G401 (cell line): ENCODE data around the gene CD99. TPM values are rescaled to one million over a fixed set of nuclear protein-coding genes. Genes with fewer than 3 reads are reported as not detected.
A peak's percentile ranks its signal among the peaks of the same experiment; 100 is the strongest.

ENCODE experiments used
- DNase-seq: peaks from one replicate; pipeline ENCODE4 v3.0.0-alpha.2; 2015; ENCODE audit warnings: low spot score
- in situ Hi-C: cut with HindIII; loops from 2 replicates; pipeline ENCODE4 v1.10.0; 2016; ENCODE audit warnings: low sequenced_read_pairs, mixed read lengths
- total RNA-seq: library from RNA; depleted of rRNA; stranded (reverse); fragments of >200 nt; shearing (Covaris generic); gene quantifications from 2 replicates; pipeline ENCODE4 v1.2.3, GENCODE V29; 2014

CD99 gene
- total RNA-seq, 1 experiment from 2014 or later: 133 TPM

GRCh38 chrX:2694914-2695267, 3.8 kb downstream of the CD99 start:
- in situ Hi-C loops: no loop called here
- no peak for DNase-seq

GRCh38 chrX:2696698-2697215, 5.7 kb downstream of the CD99 start:
- no peak for DNase-seq
- in situ Hi-C loops: no loop called here

- no peak for DNase-seq
- in situ Hi-C loops: no loop called here
Measured at GRCh38 chrX:2697306-2697705, 6.2 kb downstream of the CD99 start.

DNA sequence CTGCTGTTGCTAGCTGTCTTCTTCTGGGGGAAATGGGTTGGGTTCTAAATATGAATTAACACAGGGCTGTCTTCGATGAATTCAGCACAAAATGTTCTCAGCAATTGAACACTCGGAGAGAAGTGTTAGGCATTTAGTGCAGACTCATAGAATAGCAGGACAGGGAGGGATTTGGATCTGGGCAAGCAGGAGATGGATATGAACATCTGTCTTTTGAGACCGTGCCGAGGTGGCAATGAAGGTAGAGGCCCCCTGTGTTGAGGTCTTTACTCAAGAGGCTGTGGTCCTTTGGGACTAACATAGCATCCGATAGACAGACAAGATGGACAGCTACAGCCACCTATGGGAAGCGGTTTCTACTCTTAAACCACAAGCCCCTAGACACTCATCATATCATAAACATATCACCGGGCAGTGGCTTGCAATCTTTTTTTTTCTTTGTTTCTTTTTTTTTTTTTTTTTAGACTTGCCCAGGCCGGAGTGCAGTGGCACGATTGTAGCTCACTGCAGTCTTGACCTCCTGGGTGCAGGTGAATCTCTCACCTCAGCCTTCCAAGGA, 6.7 kb downstream of the CD99 start:
- DNase-seq: no peak
- in situ Hi-C loops: no loop called here

- in situ Hi-C loops: no loop called here
- no peak for DNase-seq
Measured at GRCh38 chrX:2698604-2699003, 7.5 kb downstream of the CD99 start.

GRCh38 chrX:2699959-2700358, 8.9 kb downstream of the CD99 start:
- no peak for DNase-seq
- in situ Hi-C loops: no loop called here

DNA sequence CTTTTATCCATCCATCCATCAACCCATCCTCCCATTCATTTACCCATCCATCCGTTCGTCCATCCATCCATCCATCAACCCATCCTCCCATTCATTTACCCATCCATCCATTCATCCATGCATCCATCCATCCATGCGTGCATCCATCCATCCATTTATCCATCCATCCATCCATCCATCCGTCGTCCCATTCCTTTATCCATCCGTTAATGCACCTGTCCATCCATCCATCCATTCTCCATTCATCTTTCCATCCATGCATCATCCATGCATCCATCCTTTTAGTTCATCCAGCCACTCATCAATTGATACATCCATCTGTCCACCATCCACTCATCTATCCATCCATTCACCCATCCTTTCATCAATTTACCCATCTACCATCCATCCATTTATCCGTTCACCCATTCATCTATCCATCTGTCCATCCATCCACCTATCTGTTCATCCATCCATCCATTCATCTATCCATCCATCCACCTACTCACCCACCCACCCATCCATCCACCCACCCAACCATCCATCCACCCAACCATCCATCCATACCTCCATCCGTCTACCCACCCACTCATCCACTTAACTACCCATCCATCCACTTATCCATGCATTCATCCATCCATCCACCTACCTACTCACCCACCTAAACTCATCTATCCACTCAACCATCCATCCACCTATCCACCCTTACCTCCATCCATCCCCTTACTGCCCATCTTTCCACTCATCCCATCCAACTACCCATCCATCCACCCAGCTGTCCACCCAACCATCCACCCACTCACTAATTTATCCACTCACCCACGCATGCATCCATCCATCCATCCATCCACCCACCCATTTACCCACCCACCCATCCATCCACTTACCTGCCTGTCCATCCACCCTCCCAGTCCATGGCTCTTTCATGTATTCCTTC, 9.6 kb downstream of the CD99 start:
- in situ Hi-C loops: no loop called here
- no peak for DNase-seq

DNA sequence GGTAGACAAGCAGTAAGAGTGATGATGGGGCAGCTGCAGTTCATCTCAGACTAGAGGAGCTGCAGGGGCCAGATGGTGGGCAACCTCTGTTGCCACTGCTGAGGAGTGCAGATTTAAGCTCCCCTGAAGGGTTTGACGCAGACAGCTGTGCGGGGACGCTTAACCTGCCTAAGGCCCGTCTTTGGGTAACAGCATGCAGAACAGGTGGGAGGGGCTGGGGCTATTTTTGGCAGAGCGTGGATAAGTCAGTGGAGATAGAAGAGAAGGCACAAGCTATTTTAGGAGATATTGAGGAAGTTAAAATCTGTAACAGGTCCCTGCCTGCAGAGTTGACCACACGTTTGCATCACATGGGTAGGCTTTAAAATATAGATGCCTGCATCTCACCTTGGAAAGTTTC, 10.5 kb downstream of the CD99 start:
- in situ Hi-C loops: no loop called here
- no peak for DNase-seq

DNA sequence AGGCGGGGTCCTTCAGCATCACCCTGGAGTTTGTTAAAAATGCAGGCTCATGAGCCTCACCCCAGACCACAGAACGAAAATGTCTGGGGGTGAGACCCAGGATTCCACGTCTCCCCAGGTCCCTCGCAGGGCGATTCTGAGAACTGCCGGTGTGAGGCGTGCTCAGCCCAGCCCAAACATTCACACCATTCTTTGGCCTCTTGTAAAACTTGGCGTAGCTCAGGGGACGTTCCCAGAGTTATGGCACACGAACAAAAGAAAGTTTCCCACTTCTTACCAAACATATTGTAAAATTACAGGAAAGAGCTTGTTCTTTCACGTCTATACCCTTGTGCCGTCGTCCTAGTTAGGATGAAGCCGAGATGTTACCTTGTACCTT, 12.9 kb downstream of the CD99 start:
- DNase-seq: no peak
- in situ Hi-C loops: no loop called here

DNA sequence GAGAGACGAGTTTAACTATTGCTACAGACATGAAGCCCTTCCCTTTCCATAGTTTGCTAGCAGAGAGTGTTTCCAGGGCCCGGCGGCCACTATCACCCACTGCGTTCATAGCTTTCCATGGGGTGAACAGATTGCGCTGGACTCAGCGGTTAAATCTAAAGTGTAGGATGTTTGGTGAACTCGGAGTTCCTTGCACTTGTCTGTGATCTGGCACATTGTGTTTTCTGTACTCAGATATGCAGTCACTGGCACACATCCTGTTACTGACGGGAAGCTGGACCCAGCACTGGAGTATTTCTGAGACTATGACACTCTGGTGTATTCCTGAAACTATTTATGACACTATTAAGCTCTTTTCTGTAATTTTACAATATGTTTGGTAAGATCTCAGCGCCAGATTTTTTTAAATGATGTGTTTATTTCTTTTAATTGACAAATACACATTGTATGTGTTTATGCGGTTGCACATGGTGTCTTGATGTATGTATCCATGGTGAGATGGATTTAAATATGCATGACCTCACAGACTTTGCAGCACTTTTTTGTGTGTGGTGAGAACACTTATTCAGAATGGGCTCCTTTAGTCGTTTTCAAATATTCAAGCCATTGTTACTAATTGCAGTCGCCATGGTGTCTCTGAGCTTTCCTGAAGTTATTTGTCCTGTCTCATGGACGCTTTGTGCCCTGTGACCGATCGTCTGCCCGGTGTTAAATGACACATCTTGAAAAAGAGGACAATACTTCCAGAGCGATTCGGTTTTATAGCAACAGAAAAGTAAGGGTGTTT, 14.1 kb downstream of the CD99 start:
- in situ Hi-C loops: no loop called here
- no peak for DNase-seq

DNA sequence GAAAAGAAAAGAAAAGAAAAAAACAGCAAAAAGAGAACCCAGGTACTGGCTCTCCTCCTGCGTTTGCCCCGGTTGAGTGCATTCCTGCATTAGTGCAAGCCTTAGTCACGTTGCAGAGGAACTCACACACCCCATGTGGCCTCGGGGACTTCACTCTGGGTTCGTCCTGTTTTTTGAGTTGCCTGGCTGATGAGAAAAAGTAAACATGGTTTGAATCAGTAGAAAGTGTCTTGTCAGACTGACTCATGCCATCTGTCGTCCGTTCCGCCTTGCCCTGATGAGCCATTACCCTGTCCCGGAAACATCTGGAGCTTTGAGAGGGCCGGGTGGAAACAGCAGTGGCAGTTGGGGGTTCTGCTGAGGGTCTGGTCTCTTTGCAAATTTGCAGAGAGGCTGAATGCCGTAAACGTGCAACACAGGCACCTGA, 16.3 kb downstream of the CD99 start:
- in situ Hi-C loops: no loop called here
- DNase-seq: peak; percentile 2

GRCh38 chrX:2708021-2708420, 16.9 kb downstream of the CD99 start:
- no peak for DNase-seq
- in situ Hi-C loops: no loop called here

DNA sequence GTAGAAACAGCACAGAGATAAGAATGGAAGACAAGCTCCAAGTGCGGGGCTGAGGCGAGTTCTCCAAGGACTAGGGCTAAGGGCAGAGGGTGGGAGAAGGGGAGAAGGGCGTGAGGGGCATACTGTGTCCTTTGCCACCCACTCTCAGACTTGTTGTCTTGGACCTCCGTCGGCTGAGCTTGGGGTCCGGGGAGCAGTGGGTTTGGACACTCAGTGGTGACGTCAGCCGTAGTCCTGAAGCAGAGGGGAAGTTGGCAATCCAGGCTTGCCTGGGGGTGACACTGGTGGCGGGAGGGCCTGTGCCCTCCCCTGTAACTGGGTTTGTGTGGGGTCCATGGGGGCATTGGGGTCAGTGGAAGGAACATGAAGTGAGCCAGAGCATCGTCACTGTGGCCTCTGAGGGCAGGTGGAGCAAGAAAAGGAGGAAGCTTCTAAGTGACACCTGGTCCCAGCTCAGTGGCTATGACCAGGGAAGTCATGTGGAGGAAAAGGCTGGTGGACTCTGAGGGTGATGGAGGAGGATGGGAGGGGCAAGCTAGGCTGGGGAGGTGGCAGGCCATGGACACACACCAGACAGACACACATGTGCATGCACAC, 17.6 kb downstream of the CD99 start:
- DNase-seq: no peak
- in situ Hi-C loops: no loop called here

- no peak for DNase-seq
- in situ Hi-C loops: no loop called here
Measured at GRCh38 chrX:2709556-2709955, 18.5 kb downstream of the CD99 start.

DNA sequence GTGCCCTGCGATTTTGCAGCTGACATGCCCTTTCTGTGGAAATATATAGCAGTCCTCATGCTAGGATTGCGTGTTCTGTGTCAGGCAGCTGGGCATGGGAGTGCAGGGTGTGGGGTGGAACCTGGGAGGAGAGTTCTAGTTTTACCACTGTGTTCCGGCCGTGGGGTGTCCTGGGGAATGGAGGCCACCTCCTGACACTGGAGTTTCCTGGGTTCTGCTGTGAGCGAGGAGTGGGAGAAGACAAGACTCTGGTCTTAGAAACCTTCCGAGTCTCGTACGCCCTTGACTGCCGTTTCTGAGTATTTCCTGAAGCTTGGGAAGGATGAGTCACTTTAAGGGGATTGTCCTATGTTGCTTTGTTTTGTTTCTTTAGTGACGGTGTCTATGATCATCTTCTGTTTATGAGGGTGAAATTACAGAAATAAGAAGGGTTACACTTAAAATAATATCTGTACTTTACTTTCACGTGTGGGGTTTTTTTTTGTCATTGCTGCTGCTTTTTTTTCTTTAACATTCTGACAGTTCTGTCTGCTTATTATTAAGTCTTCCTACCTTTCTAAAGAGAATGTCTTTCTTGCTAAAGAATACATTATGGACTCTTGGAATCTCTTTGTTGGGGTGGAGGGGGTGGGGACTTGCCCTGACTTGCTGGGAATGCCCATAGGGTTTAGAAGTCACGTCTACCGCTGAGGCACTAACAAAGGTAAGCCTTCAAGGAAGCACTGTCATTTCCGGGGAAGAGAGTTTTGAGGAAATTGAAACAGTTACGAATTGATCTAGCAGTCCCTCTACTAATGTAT, 19.1 kb downstream of the CD99 start:
- in situ Hi-C loops: no loop called here
- no peak for DNase-seq

GRCh38 chrX:2711441-2711840, 20.3 kb downstream of the CD99 start:
- in situ Hi-C loops: no loop called here
- DNase-seq: no peak

DNA sequence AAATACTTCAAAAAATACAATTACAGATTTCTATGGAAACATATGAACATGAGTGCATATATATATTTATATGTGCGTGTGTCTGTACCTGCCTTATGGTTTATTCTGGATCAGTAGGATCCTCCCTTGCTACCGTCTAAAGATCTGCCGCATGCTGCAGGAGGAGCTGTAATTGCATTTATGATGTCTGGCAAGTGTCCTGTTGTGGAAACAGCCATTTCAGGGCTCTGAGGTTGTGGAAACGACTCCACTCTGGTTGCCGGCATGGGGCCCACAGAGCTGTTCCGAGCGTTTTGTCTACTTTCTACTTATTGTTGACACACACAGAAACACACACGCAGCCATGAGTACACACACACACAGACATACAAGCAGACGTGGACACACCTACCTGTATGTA, 21.3 kb downstream of the CD99 start:
- in situ Hi-C loops: no loop called here
- no peak for DNase-seq

DNA sequence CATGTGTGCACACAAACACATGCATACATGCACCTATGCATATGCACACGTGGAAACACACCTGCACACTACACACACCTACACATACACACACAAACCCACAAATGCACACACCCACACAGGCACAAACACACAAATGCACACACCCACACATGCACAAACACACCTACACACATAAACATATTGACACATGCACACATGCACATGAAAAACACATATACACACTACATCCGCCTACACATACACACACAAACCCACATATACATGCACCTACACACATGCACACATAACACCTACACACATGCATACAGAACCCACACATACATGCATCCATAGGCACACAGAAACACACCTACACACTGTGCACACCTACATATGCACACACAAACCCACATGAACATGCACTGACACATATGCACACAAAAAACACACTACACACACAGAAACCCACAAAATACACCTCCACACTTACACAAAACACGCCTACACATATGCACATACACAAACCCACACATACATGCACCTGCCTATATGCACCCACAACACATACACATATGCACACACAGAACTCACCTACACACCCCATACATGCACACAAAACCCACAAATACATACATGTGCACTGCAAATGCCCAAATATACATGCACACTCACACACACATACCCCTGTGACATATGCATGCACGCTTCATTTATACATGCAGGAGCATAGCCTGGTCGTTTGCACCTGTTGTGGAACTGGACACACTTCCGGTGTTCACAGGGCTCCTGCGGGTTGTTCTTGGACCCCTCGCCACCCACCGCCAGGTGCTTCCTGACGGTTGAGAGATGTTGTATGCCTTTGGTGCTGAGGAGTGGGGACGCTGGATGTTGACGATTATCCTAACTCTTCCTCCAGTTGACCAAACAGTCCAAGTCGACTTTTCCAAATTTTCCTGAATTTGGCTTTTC, 22.1 kb downstream of the CD99 start:
- in situ Hi-C loops: no loop called here
- DNase-seq: no peak
